PC-3 (cell line): ENCODE measurements around the gene CORO2A.

ENCODE experiments used
- EZH2phosphoT487 ChIP-seq: fragments of 300-600 bp; sonication (generic); IDR thresholded peaks from 2 replicates; pipeline ENCODE4 v1.6.1; 2018; ENCODE audit warnings: mild to moderate bottlenecking, antibody characterized with exemption, low read length, borderline replicate concordance
- TF ChIP-seq, protein P1 (sequence below): fragments of 300-600 bp; sonication (generic); conservative IDR thresholded peaks from 2 replicates; pipeline ENCODE4 v1.5.1; 2017; ENCODE audit warnings: antibody characterized with exemption, low read depth, mild to moderate bottlenecking, low read length

DNA sequence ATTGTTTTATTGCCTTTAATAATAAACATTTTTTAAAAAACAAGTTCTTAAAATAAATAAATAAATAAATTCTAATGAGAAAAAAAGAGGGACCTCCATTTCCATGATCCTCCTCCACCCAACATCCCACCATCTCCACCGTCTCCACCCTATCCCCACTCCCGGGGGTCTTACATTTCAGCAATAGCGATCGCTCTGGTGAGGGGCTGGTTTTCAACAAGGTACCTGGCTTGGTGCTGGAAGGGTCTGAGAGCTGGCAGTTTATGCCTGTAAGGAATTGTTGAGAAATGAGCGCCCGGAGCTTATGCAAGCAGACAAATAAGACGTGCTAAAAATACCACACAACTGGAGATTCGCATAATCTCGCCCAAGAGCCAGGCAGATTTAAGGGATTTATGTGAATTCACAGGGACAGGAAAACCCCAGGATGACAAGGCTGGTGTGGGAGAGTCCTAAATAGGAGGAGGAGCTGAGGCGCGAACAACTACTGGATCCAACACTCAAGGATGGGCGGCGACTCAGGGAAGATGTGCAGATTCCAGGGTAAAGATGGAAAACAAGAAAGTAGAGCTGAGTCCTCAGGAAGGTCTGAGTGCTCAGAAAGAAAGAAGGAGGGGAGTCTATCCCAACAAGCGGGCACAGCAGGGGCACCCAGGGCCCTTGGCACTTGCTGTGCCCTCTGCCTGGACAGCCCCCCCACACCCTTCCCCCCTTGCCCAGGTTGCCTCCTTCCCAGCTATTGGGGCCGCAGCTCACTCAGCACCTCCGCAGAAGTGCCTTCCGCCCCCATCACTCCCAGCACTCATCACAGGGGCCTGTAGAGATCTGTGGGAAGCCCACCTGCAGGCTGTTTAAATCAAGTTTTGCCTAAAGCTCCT is 100.5 kb downstream of the CORO2A start:
- TF ChIP-seq, protein P1, sequence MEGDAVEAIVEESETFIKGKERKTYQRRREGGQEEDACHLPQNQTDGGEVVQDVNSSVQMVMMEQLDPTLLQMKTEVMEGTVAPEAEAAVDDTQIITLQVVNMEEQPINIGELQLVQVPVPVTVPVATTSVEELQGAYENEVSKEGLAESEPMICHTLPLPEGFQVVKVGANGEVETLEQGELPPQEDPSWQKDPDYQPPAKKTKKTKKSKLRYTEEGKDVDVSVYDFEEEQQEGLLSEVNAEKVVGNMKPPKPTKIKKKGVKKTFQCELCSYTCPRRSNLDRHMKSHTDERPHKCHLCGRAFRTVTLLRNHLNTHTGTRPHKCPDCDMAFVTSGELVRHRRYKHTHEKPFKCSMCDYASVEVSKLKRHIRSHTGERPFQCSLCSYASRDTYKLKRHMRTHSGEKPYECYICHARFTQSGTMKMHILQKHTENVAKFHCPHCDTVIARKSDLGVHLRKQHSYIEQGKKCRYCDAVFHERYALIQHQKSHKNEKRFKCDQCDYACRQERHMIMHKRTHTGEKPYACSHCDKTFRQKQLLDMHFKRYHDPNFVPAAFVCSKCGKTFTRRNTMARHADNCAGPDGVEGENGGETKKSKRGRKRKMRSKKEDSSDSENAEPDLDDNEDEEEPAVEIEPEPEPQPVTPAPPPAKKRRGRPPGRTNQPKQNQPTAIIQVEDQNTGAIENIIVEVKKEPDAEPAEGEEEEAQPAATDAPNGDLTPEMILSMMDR: no peak
- TF ChIP-seq EZH2phosphoT487: no peak
